Ecto neural progenitor cell (in vitro differentiated cells): ENCODE measurements around the gene CROT.

Source experiments
- DNase-seq: peaks from one replicate; pipeline ENCODE4 v3.0.0-alpha.2; 2018; ENCODE audit warnings: low spot score

The CROT gene

GRCh38 chr7:87414794-87415188 is 69.3 kb downstream of the CROT start:
- DNase-seq = no peak

GRCh38 chr7:87416682-87417587 is 71.5 kb downstream of the CROT start:
- peak; percentile 60 for DNase-seq

GRCh38 chr7:87420173-87420572 is 74.7 kb downstream of the CROT start:
- DNase-seq = no peak

- DNase-seq = no peak
Measured at GRCh38 chr7:87424075-87424474, 78.6 kb downstream of the CROT start.

GRCh38 chr7:87426160-87426559 is 80.7 kb downstream of the CROT start:
- no peak for DNase-seq

GRCh38 chr7:87427288-87427687 is 81.8 kb downstream of the CROT start:
- no peak for DNase-seq

- no peak for DNase-seq
Measured at GRCh38 chr7:87432536-87432935, 87.1 kb downstream of the CROT start.

- DNase-seq = no peak
Measured at GRCh38 chr7:87435546-87435945, 90.1 kb downstream of the CROT start.

- DNase-seq = no peak
Measured at GRCh38 chr7:87445897-87446296, 100.4 kb downstream of the CROT start.

- no peak for DNase-seq
Measured at GRCh38 chr7:87447116-87447635, 101.7 kb downstream of the CROT start.

- DNase-seq = peak; percentile 52
Measured at GRCh38 chr7:87448388-87448787, 102.9 kb downstream of the CROT start.
